Right renal pelvis (tissue), 4 donors: Measurements from ENCODE around the gene GAPVD1. TPM values are rescaled to one million over a fixed set of nuclear protein-coding genes. Genes with fewer than 3 reads are reported as not detected.
"Not testable (repeated sequence)": the region's sequence is repeated elsewhere in the genome, so short reads cannot be mapped to it uniquely, and the experiment has no call there.

Source experiments
- DNase-seq, 4 donors: peaks; one replicate each; pipeline ENCODE4 v3.0.0-alpha.2; 2013; ENCODE audit warnings: low read depth in 4 of 4, low spot score in 3 of 4, missing footprints in 1 of 4
- polyA plus RNA-seq, 4 donors: library from polyadenylated mRNA; unstranded; fragments of 120-200 nt; gene quantifications; one replicate each; pipeline ENCODE4 v1.2.1, GENCODE V29; 2013; ENCODE audit not compliant: insufficient read length in 4 of 4

Gene GAPVD1
- polyA plus RNA-seq, 4 donors = 27.3 to 31.7 (median 29.5) TPM

- no peak for DNase-seq
Measured at GRCh38 chr9:125399666-125400065, 138.0 kb downstream of the GAPVD1 start.

- not testable (repeated sequence) for DNase-seq
Measured at GRCh38 chr9:125400232-125400631, 138.6 kb downstream of the GAPVD1 start.

GRCh38 chr9:125400725-125401716 is 139.4 kb downstream of the GAPVD1 start:
- DNase-seq = no peak

GRCh38 chr9:125404733-125405132 is 143.1 kb downstream of the GAPVD1 start:
- DNase-seq = no peak

- no peak for DNase-seq
Measured at GRCh38 chr9:125405938-125406809, 144.5 kb downstream of the GAPVD1 start.

GRCh38 chr9:125406810-125407087 is 145.1 kb downstream of the GAPVD1 start:
- DNase-seq = no peak

- no peak for DNase-seq
Measured at GRCh38 chr9:125407432-125407973, 145.9 kb downstream of the GAPVD1 start.

- peak; percentile 53 to 74 (median 59) for DNase-seq
Measured at GRCh38 chr9:125407974-125408900, 146.6 kb downstream of the GAPVD1 start.

- no peak for DNase-seq
Measured at GRCh38 chr9:125409217-125409636, 147.6 kb downstream of the GAPVD1 start.

GRCh38 chr9:125409637-125410521 is 148.3 kb downstream of the GAPVD1 start:
- no peak for DNase-seq

GRCh38 chr9:125410522-125410894 is 148.9 kb downstream of the GAPVD1 start:
- DNase-seq = no peak

- DNase-seq = no peak
Measured at GRCh38 chr9:125411171-125411756, 149.6 kb downstream of the GAPVD1 start.

- DNase-seq = no peak
Measured at GRCh38 chr9:125412166-125412565, 150.5 kb downstream of the GAPVD1 start.

- DNase-seq = no peak
Measured at GRCh38 chr9:125413579-125413978, 152.0 kb downstream of the GAPVD1 start.

GRCh38 chr9:125415583-125416460 is 154.2 kb downstream of the GAPVD1 start:
- no peak for DNase-seq

GRCh38 chr9:125416517-125416916 is 154.9 kb downstream of the GAPVD1 start:
- no peak for DNase-seq
